ENCODE data around the gene EIF4E. TPM values are rescaled to one million over a fixed set of nuclear protein-coding genes. Genes with fewer than 3 reads are reported as not detected.

EIF4E gene
- total RNA-seq, 4 donors from 2014 or later = 24.6 to 149 (median 87.9) TPM

DNA sequence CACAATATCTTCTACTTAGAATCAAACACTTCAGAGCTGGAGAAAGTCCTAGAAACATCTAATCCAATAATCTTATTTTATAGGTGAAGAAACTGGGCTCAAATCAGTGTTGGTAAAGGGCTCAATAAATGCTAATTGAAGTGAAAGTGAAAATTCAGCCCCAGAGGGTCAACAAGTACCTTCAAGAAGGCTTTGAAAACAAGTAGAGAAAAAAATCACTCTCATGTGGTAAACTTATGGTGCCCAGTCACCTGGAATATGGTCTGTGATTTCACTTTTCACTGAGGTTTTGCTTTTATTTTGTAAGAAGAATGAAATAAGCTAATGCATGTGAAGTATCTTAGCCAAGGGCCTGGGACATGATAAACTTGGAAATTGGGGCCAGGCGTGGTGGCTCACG is 29.1 kb upstream of the EIF4E start:
- H3K27ac ChIP-seq = no peak overlapping the region
- H3K4me3 ChIP-seq = no peak overlapping the region
- H3K9me3 ChIP-seq = no peaks in the 10 kb centered on the region
- DNase-seq = no peak
- TF ChIP-seq POLR2A (IDR thresholded peaks at IDR 0.05) = no peak
- TF ChIP-seq, protein P1, sequence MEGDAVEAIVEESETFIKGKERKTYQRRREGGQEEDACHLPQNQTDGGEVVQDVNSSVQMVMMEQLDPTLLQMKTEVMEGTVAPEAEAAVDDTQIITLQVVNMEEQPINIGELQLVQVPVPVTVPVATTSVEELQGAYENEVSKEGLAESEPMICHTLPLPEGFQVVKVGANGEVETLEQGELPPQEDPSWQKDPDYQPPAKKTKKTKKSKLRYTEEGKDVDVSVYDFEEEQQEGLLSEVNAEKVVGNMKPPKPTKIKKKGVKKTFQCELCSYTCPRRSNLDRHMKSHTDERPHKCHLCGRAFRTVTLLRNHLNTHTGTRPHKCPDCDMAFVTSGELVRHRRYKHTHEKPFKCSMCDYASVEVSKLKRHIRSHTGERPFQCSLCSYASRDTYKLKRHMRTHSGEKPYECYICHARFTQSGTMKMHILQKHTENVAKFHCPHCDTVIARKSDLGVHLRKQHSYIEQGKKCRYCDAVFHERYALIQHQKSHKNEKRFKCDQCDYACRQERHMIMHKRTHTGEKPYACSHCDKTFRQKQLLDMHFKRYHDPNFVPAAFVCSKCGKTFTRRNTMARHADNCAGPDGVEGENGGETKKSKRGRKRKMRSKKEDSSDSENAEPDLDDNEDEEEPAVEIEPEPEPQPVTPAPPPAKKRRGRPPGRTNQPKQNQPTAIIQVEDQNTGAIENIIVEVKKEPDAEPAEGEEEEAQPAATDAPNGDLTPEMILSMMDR (IDR thresholded peaks at IDR 0.05) = no peak
- H3K36me3 ChIP-seq = no peaks in the 10 kb centered on the region
- no peaks in the 10 kb centered on the region for H3K27me3 ChIP-seq
- H3K4me1 ChIP-seq = no peaks in the 10 kb centered on the region
- intact Hi-C loops (cut with DNase I; ENCODE audit: low total_unique reads) = no loop called here

DNA sequence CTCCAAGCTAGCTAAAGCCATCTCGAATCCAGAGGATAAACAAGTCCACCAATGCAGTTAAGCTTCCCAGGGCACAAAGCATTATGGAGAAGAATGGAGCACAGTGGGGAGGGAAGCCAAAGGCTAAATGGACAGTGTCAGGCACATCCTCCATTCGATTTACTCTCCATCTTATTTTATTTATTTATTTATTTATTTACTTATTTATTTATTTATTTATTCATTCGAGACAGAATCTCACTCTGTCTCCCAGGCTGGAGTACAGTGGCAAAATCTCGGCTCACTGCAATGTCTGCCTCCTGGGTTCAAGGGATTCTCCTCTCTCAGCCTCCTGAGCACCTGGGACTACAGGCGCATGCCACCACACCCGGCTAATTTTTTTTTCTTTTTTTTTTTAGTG is 26.3 kb upstream of the EIF4E start:
- intact Hi-C loops (cut with DNase I; ENCODE audit: low total_unique reads) = no loop called here
- DNase-seq = no peak
- no peaks in the 10 kb centered on the region for H3K27me3 ChIP-seq
- no peaks in the 10 kb centered on the region for H3K4me1 ChIP-seq
- no peak for TF ChIP-seq POLR2A (IDR thresholded peaks at IDR 0.05)
- TF ChIP-seq, protein P1 (IDR thresholded peaks at IDR 0.05) = no peak
- no peaks in the 10 kb centered on the region for H3K9me3 ChIP-seq
- no peak overlapping the region for H3K27ac ChIP-seq
- no peak overlapping the region for H3K4me3 ChIP-seq
- no peaks in the 10 kb centered on the region for H3K36me3 ChIP-seq

DNA sequence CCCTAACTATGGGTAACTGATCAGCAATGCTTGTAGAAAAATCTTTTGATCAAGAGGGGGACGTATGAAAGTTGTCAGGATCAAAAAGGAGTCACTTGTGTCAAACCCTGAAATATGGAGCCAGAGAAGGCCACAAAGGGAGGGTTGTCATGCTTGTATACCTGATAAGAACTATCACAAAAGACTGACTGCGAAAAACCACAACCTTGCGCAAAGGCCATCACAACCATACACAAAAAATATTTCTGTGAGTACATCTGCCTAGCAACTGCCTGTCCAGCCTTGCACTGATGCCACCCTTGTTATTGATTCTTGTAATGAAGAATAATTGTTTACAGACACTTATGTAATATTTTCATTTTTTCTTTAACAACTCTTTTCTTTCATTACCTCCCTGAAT is 22.8 kb upstream of the EIF4E start:
- intact Hi-C loops (cut with DNase I; ENCODE audit: low total_unique reads) = no loop called here
- Histone ChIP-seq H3K27me3 (no peaks in the 10 kb centered on the region), H3K27ac (no peak overlapping the region), H3K9me3 (no peaks in the 10 kb centered on the region), H3K36me3 (no peaks in the 10 kb centered on the region), H3K4me3 (no peak overlapping the region), H3K4me1 (no peaks in the 10 kb centered on the region)
- no peak for TF ChIP-seq POLR2A (IDR thresholded peaks at IDR 0.05)
- TF ChIP-seq, protein P1 (IDR thresholded peaks at IDR 0.05) = no peak
- no peak for DNase-seq

DNA sequence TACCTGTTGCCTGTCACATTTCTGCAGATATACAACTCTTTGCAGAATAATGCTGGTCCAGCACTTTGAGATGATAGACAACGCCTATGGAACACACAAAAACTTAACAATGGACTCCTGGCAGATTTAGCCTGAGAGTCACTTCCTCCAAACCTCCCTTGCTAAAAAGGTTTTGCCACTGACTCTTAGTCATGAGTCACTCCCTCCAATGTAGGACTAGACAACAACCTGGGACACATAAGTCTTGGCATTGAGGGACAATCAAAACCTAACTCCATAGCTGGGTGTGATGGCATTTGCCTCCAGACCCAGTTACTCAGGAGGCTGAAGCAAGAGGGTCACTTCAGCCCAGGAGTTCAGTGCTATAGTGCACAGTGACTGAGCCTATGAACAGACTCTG is 22.0 kb upstream of the EIF4E start:
- no peaks in the 10 kb centered on the region for H3K4me1 ChIP-seq
- no peak overlapping the region for H3K4me3 ChIP-seq
- no peaks in the 10 kb centered on the region for H3K9me3 ChIP-seq
- H3K27ac ChIP-seq = no peak overlapping the region
- H3K36me3 ChIP-seq = no peaks in the 10 kb centered on the region
- TF ChIP-seq, protein P1 (IDR thresholded peaks at IDR 0.05) = no peak
- no peak for TF ChIP-seq POLR2A (IDR thresholded peaks at IDR 0.05)
- no peak for DNase-seq
- intact Hi-C loops (cut with DNase I; ENCODE audit: low total_unique reads) = no loop called here
- no peaks in the 10 kb centered on the region for H3K27me3 ChIP-seq

DNA sequence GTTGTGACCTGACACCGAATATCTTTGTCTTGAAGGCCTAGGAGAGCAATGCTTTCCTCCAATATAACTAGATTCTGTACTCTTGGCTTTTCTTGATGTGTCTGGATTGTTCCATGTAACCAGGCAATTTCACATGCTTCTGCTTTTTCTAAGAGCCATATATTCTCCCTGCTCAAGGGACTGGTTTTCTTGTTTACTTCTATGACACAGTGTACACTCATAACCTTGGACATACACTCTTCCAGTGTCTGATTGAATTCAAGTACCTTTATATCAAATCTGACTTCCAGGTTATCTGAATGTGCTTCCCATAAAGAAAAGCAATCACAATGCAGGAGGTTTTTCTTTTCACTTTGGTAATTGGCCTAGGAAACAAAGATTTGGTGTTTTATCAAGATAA is 17.4 kb upstream of the EIF4E start:
- TF ChIP-seq POLR2A (IDR thresholded peaks at IDR 0.05) = no peak
- TF ChIP-seq, protein P1 (IDR thresholded peaks at IDR 0.05) = no peak
- H3K4me3 ChIP-seq = no peak overlapping the region
- no peaks in the 10 kb centered on the region for H3K9me3 ChIP-seq
- H3K4me1 ChIP-seq = no peaks in the 10 kb centered on the region
- H3K27ac ChIP-seq = no peak overlapping the region
- H3K36me3 ChIP-seq = no peaks in the 10 kb centered on the region
- no peaks in the 10 kb centered on the region for H3K27me3 ChIP-seq
- DNase-seq = no peak
- intact Hi-C loops (cut with DNase I; ENCODE audit: low total_unique reads) = no loop called here
